A673 (cell line): ENCODE results near the gene FUT2. TPM values are rescaled to one million over a fixed set of nuclear protein-coding genes. Genes with fewer than 3 reads are reported as not detected.
"Not testable (repeated sequence)": the region's sequence is repeated elsewhere in the genome, so short reads cannot be mapped to it uniquely, and the experiment has no call there.

Experiments used
- BruUV-seq: library from RNA; stranded (reverse); fragments of 400-500 nt; replicated peaks from 2 replicates; lab custom pipeline; 2021; lab: Mats Ljungman, UMichigan
- CTCF ChIA-PET: fragments of 300-600 bp; sonication (Branson Sonifier 250); formaldehyde crosslinking; loops from one replicate; lab custom pipeline; 2022; ENCODE audit warnings: antibody characterized with exemption; lab: Charles Lee
- POLR2A ChIA-PET: fragments of 300-600 bp; sonication (Branson Sonifier 250); formaldehyde crosslinking; loops from one replicate; lab custom pipeline; 2022; ENCODE audit warnings: antibody characterized with exemption; ENCODE audit not compliant: low non-redundant PET; lab: Charles Lee
- DNase-seq: peaks from one replicate; pipeline ENCODE4 v3.0.0-alpha.2; 2015; ENCODE audit warnings: low spot score
- H3K27ac ChIP-seq: fragments of 200-600 bp; sonication (generic); 2 replicates; pipeline ENCODE4 v1.5.1; 2016; ENCODE audit warnings: mixed run types, low read depth, mild to moderate bottlenecking, mixed read lengths, antibody characterized with exemption, low read length; ENCODE audit not compliant: poor library complexity, severe bottlenecking
- H3K27me3 ChIP-seq: fragments of 200-600 bp; sonication (generic); replicated peaks from 2 replicates; pipeline ENCODE4 v1.6.1; 2017; ENCODE audit warnings: mixed run types, low read depth, mild to moderate bottlenecking, mixed read lengths, antibody characterized with exemption, low read length; ENCODE audit not compliant: insufficient read depth, poor library complexity
- H3K36me3 ChIP-seq: fragments of 200-600 bp; sonication (generic); 2 replicates; pipeline ENCODE4 v1.6.1; 2016; ENCODE audit warnings: mixed run types, mild to moderate bottlenecking, mixed read lengths, antibody characterized with exemption, low read length; ENCODE audit not compliant: insufficient read depth, poor library complexity, severe bottlenecking
- H3K4me1 ChIP-seq: fragments of 200-600 bp; sonication (generic); 2 replicates; pipeline ENCODE4 v1.6.1; 2017; ENCODE audit warnings: mixed run types, mild to moderate bottlenecking, mixed read lengths, antibody characterized with exemption, low read length; ENCODE audit not compliant: insufficient read depth, poor library complexity, severe bottlenecking
- H3K4me3 ChIP-seq: fragments of 200-600 bp; sonication (generic); 2 replicates; pipeline ENCODE4 v1.5.1; 2016; ENCODE audit warnings: low read depth, mixed run types, mild to moderate bottlenecking, mixed read lengths, low read length; ENCODE audit not compliant: poor library complexity, severe bottlenecking
- H3K9me3 ChIP-seq: fragments of 200-600 bp; sonication (generic); 2 replicates; pipeline ENCODE4 v1.6.1; 2016; ENCODE audit warnings: mixed run types, low read depth, mild to moderate bottlenecking, mixed read lengths, antibody characterized with exemption, low read length; ENCODE audit not compliant: poor library complexity, severe bottlenecking
- EZH2 ChIP-seq: fragments of 200-600 bp; sonication (generic); IDR thresholded peaks from 2 replicates; pipeline ENCODE4 v1.6.1; 2017; ENCODE audit warnings: borderline replicate concordance, low read depth, mild to moderate bottlenecking, mixed read lengths, antibody characterized with exemption, low read length; ENCODE audit not compliant: poor library complexity, severe bottlenecking
- intact Hi-C: fragments of 100-400 bp; cut with micrococcal nuclease; formaldehyde crosslinking; loops from one replicate; pipeline ENCODE4 v1.10.0; 2022; ENCODE audit not compliant: unreplicated experiment
- total RNA-seq: library from RNA; stranded (reverse); gene quantifications from 2 replicates; pipeline ENCODE4 v1.2.3, GENCODE V29; 2021
- TF ChIP-seq, protein P1 (sequence below): fragments of 300-800, 200-600 bp; sonication (generic); conservative IDR thresholded peaks from 2 replicates; pipeline ENCODE4 v1.5.1; 2017; ENCODE audit warnings: low read depth, mild to moderate bottlenecking, antibody characterized with exemption, low read length, moderate library complexity, mixed read lengths

The FUT2 gene
- total RNA-seq, 1 experiment from 2014 or later, result not detected

- H3K9me3 ChIP-seq, result no peaks in the 10 kb centered on the region
- no peak for TF ChIP-seq EZH2
- TF ChIP-seq, protein P1, sequence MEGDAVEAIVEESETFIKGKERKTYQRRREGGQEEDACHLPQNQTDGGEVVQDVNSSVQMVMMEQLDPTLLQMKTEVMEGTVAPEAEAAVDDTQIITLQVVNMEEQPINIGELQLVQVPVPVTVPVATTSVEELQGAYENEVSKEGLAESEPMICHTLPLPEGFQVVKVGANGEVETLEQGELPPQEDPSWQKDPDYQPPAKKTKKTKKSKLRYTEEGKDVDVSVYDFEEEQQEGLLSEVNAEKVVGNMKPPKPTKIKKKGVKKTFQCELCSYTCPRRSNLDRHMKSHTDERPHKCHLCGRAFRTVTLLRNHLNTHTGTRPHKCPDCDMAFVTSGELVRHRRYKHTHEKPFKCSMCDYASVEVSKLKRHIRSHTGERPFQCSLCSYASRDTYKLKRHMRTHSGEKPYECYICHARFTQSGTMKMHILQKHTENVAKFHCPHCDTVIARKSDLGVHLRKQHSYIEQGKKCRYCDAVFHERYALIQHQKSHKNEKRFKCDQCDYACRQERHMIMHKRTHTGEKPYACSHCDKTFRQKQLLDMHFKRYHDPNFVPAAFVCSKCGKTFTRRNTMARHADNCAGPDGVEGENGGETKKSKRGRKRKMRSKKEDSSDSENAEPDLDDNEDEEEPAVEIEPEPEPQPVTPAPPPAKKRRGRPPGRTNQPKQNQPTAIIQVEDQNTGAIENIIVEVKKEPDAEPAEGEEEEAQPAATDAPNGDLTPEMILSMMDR, result no peak
- H3K4me1 ChIP-seq, result no peaks in the 10 kb centered on the region
- ChIA-PET POLR2A (interaction anchor here (0.6 kb wide), 1 partner anchor 77 kb away, joined by 6 read pairs; no protein-coding TSS in a partner anchor), CTCF (no interaction called here)
- no peaks in the 10 kb centered on the region for H3K36me3 ChIP-seq
- no TSS peak for BruUV-seq
- H3K27me3 ChIP-seq, result no peaks in the 10 kb centered on the region
- intact Hi-C loops, result no loop called here
- no peak overlapping the region for H3K4me3 ChIP-seq
- H3K27ac ChIP-seq, result no peak overlapping the region
- DNase-seq, result no peak
Observed at GRCh38 chr19:48683349-48683748, 12.4 kb upstream of the FUT2 start.

GRCh38 chr19:48685583-48685982 is 10.2 kb upstream of the FUT2 start:
- ChIA-PET CTCF (no interaction called here), POLR2A (no interaction called here)
- Histone ChIP-seq H3K27me3 (no peaks in the 10 kb centered on the region), H3K4me3 (no peak overlapping the region), H3K36me3 (no peaks in the 10 kb centered on the region), H3K4me1 (no peaks in the 10 kb centered on the region), H3K9me3 (no peaks in the 10 kb centered on the region), H3K27ac (no peak overlapping the region)
- DNase-seq, result no peak
- intact Hi-C loops, result no loop called here
- TF ChIP-seq, protein P1, result no peak
- TF ChIP-seq EZH2, result no peak
- no TSS peak for BruUV-seq

DNA sequence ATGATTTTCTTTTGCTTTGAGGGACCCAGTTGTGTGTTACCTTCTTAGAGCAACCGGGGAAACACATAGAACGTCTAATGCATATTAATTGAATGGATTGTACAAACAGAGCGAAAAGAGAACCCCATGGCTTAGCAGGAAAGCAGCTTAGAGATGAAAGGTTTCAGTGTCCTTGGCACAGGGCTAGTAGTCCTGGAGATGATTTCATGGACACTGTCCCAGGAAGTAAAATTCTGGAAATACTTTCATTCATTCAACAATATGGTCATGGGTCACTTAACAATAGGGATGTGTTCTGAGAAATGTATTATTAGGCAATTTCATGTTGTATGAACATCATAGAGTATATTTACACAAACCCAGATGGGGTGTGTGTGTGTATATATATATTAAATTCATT is 9.7 kb upstream of the FUT2 start:
- H3K27ac ChIP-seq, result no peak overlapping the region
- DNase-seq, result no peak
- intact Hi-C loops, result no loop called here
- ChIA-PET POLR2A (no interaction called here), CTCF (no interaction called here)
- no peaks in the 10 kb centered on the region for H3K9me3 ChIP-seq
- H3K36me3 ChIP-seq, result no peaks in the 10 kb centered on the region
- no peaks in the 10 kb centered on the region for H3K4me1 ChIP-seq
- no peak overlapping the region for H3K4me3 ChIP-seq
- H3K27me3 ChIP-seq, result no peaks in the 10 kb centered on the region
- BruUV-seq, result no TSS peak
- no peak for TF ChIP-seq EZH2
- TF ChIP-seq, protein P1, result no peak

GRCh38 chr19:48686637-48687036 is 9.1 kb upstream of the FUT2 start:
- H3K4me3 ChIP-seq, POLR2A ChIA-PET, BruUV-seq, intact Hi-C loops, H3K27ac ChIP-seq, H3K36me3 ChIP-seq, H3K27me3 ChIP-seq, CTCF ChIA-PET, H3K9me3 ChIP-seq, H3K4me1 ChIP-seq, DNase-seq: not testable (repeated sequence)
